Bone marrow (tissue), 2 donors: ENCODE measurements around the gene LDLRAP1.

ENCODE experiments used
- DNase-seq, 2 donors: peaks; one replicate each; lab custom pipeline; 2025; lab: John Stamatoyannopoulos, UW

LDLRAP1 gene

DNA sequence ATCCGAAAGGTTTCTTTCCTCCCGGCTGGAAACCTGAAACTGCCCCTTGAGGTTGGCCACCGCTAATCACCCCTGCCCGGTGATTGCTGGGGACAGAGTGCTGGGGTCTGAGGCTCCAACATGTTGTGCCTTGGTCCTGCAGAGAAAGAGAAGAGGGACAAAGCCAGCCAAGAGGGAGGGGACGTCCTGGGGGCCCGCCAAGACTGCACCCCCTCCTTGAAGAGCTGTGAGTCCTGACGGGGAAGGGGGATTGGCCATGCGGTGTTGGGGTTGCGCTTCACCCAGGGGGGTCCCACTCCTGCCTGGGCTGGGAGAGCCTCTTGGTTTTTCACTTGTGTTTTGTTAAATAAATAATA lies 19.5 kb downstream of the LDLRAP1 start:
- no peak for DNase-seq

DNA sequence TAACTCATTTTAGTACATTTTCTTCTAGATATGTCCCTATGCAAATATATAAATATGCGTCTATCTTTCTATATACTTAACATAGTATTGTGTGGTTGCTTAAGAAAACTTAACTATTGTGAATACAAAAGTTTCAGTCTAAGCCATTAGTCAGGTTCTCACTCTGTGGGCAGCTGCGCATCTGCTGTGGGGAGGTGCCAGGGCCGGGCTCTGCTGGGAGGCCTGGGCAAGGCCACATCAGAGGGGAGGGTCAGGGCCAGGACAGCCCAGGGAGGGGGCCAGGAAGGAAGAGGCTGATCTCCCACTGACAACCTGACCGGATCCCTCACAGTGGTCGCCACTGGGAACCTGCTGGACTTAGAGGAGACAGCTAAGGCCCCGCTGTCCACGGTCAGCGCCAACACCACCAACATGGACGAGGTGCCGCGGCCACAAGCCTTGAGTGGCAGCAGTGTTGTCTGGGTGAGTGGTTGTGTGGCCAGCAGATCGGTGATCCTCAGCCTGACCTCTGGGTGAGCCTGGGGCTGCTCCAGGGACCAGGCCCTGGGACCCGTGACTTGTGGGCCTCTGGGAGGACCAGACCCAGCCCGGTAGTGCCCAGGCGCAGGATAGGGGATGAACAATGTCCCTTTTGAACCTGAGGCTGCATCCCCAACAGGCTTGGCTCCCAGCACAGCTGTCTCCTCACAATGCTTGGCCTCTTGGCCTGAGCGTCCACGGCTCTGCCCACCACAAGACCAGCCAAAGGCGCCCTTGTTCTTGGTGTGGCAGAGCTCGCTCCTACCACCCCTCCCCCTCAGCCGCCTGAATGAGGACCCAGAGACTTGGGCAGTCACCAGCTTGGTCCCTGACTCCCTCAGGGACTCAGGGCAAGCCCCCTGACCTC lies 20.2 kb downstream of the LDLRAP1 start:
- DNase-seq: no peak

DNA sequence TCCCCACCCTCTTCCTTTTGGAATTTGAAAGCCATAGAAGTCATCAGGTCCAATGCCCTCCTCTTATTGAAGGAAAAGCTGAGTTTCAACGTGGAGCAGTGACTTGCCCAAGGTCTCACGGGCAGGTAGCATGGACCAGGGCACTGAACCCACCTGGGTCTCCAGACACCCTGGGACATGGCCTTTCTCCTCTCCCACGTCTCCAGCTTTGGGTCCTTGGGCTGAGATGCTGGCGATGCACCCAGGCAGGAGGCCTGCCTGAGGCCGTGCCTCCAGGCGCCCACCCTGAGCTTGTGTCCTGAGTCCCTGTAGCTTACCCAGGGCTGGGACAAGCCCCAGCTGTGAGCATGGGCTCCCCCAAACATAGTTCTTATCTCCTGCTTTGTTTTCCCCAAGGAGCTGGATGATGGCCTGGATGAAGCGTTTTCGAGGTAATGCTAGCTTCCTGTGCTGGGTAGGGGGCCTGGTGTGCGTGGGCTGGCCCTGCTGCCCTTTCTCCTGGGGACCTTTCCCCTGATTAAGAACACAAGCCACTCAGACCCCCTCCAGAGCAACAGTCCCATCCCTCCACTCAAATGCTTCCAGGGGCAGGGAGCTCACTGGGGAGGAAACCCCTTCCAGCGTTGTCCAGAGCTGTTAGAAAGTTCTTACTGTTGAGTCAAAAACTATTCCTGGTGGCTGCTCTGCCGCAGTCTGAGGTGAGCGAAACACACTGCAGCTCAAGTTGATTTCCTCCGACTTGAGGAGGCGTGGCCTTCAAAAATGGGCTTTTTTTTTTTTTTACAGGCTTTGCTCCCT lies 21.6 kb downstream of the LDLRAP1 start:
- no peak for DNase-seq

DNA sequence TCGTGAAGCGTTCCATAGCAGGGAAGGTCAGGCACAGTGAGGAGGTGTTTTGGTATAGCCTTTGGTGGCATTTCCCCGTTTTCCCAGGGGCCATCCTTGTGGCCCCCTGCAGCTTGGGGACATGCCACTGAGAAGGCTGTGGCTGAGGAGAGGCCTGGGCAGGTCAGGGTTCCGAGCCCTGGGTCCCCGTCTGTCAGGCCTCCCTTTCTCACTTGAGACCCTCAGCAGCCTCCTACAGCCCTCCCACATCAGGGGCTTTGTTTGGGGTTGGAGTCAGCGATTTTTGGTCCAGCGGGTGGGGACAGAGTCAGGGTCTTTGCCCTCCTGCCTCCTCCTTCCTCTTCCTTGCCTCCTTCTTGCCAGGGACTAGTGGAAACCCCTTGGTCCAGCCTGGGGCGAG lies 22.2 kb downstream of the LDLRAP1 start:
- DNase-seq: no peak

DNA sequence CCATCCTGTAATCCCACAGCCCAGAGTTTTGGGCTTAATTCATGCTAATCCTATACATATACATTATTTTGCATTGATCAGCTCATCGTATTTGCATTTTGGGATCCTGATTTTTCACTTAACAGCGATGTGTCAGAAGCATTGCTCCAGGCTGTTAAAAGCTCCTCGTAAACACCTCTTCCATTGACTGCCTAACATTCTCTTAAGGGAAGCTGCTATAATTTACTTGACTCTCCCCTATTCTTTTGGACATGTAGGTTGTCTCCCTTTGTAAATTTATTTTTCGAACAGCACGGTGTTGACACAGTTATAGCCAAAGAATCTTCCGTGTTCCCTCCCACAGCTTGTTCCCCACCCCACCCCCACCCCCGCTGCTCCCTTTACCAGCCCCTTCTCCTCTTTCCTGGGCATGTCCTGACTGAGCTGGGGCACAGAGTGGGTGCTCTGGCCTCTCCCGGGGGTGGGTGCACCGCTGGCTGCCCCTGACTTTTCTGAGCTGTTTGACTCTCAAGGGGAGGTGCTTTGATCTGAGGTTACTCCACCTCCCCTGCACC lies 22.8 kb downstream of the LDLRAP1 start:
- no peak for DNase-seq

DNA sequence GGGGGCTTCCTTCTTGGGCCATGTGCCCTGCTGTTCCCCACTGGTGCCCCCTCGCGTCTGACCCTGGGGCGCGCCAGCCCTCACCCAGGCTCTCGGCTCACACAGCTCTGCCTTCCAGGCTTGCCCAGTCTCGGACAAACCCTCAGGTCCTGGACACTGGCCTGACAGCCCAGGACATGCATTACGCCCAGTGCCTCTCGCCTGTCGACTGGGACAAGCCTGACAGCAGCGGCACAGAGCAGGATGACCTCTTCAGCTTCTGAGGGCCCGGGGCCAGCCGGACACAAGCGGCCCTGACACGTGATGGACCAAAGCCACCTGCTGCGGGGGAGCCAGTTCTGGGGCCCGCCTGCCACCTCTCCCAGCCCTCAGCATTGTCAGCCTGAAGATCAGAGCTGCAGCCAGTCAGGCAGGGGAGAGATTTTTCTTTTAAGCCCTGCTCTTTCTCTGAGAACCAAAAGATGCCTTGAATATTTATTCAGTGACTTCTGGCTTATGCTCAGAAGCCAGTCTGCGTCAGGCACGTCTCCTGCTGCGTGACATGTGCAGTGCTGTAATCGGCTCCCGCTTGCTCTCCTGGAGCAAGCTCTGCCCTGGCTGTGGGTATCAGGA lies 23.4 kb downstream of the LDLRAP1 start:
- DNase-seq: no peak

DNA sequence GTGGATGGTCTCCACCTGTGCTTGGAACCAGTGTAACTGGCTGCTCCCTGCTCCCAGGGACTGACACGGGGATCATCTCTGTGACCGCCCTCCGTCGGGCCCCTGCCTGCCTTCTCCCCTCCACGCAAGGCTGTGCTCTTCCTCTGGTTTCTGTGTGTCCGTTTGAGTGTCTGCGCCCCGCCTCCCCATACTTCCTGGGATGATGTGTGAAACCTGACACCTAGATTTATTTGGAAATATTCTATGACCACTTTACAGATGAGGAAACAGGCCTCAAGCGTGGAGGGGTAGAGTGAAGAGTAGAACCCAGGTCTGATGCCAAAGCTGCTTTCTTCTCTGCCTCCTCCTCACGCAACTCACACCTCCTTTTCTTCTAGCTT lies 24.3 kb downstream of the LDLRAP1 start:
- no peak for DNase-seq

DNA sequence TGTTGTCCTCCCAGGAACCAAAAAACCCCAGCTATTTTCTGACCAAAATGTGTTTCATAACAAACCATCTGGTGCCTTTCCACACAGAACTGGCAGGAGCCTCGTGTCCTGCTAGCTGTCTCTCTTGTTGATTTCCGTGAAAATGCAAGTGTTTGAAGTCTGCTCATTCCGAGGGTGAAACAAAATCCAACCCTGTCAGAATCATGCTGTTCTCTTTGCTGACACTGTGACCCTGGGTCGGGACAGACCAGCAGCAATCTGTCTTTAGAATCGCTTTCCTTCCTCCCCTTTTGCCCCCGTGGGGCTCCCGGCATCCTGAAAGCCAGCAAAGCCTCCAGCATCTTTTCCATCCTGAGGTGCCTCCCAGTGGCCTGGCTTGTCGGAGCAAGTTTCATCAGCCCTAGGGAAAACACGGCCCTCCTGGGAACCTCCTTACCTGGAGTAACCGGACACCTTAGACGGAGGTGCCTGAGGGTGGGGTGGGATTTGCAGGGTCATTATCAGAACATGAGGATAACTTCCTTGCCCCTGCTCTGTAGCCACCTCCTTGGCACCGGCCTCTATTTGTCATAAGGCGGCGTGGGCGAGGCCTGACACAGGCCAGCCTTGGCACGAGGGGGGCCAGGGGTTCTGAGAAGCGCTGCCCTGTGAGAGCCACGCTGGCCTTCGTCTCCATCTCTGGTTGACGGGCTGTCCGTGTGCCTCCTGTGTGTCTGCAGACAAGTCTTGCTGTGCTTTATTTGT lies 24.9 kb downstream of the LDLRAP1 start:
- no peak for DNase-seq

DNA sequence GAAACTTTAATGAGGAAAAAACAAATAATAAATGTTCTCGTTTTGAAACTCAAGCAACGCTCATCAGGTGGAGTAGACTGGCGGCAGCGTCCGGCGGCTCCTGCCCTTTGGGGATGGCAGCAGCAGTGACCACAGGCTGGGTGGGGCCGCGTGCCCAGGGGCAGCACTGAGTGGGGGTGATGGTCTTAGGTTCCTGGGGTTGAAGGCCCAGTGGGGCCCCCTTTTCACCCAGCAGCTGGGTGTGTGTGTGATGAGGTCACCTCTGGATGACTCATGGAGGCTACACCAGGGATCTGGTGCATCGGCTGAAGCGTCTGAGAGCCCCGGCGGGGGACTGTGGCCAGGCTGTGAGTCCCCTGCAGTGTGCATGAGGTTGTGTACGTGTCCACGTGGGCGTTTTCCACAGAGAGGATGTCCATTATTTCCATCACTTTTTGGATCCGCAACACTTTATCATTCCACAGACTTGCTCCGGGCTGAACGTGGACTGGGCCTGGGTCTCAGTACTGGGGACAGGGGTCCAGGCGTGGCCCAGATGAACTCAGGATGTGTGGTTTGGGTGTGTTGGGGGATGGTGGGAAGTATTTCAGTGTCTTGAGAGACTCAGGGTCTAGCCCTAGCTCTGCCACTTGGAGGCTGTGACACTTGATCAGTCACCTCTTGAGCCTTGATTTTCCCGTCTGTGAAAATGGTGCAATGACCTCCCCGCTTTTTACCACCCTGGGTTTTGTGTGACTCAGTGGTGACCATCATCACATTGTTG lies 25.6 kb downstream of the LDLRAP1 start:
- no peak for DNase-seq

DNA sequence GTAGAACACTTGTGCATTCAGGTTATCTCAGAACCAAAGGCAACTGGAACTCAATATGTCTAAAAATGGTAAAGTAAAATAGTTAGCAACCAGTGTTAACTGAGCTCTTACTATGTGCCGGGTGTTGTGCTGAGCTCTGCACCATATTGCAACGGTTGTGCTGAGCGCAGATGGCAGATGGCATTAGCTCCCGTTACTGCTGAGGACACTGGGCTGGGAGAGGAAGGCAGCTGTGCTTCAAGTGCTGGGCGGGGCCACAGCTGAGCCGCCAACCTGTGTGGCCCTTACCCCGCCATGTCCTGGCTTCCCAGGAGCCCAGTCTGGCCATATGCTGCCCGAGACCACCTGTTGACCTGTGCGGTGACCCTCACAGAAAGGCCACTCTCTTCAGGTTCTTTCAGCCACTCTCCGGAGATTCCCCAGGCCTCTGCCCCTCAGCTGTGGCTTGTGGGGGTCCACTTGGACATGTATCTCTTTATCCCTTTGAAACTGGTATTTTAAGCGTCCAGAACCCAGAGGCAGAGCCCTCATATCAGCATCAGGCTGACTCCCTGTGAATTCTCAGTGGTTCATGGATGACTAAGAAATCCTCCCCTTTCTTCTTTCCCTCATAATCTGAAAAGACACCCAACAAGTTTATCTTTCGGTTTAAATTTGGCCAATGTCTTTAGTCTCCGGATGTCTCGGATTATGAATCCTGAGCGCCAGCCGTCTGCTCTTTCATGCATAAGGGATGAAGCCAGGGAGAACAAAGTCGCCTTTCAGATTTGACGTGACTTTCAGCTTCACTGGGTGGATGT lies 26.4 kb downstream of the LDLRAP1 start:
- DNase-seq: no peak

DNA sequence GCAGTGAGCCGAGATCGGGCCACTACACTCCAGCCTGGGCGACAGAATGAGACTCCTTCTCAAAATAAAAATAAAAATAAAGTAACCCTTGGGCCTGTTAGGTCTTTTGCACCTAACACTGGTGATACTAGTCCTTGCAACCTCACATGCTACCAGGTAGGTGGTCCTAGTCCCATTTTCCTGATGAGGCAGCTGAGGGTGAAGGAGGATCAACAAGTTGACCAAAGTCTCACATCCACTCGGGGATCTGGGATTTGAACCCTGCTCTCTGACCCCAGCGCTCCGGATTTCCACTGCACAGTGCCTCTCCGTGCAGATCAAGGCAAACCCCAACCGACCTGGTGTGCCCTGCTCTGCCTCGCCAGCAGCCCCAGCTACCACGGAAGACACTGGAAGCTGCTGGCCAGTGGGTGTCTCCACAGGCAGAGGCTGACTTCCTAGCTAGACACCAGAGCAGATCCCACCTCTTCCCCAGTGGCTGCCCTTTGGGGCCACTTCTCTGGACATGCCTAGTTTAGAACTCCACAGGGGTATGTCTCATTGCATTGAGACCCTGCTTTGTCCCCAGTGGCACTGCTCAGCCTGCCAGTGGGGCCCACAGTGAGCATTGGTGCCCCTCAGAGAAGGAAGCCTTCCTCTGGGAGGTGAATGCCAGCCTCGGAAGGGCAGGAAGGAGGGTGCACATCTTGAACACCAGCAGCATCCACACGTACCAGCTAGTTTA lies 27.6 kb downstream of the LDLRAP1 start:
- DNase-seq: no peak

DNA sequence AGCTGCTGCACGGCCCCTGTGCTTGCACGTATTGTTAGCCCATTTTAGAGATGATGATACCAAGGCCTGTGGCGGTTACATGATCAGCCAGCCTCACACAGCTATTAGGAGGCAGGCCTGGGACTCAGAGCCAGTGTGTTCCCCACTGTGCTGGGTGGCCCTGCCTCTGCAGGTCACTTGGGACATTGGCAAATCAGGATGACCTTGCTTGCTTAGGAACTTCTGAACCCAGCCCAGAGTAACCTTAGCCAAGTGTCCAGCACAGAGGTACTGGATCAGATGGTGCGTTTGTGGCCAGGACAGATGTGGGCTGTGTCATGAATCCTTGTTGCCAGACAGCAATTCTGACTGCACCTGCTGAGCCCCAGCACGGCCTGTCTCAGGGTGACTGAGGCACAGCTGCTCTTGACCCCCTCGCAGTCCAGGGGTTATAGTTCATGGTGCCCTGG lies 28.1 kb downstream of the LDLRAP1 start:
- DNase-seq: no peak

DNA sequence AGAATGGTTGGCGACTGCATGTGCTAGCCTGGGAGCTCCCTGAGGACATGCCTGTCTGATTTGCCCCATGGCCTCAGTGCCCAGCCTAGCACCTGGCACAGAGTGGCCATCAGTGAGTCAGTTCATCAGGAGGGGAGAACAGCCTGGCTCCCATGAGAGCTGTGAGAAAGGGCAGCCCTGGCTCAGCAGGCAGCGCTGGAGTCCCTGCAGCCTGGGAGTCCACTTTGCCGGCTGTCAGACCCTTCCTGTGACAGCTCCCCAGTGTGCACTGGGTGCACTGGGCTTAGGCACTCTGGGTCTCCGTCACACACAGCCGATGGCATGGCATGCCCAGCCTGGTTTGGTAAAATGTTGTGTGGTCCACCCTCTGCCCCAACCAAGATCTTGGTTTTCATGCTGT lies 28.7 kb downstream of the LDLRAP1 start:
- no peak for DNase-seq

DNA sequence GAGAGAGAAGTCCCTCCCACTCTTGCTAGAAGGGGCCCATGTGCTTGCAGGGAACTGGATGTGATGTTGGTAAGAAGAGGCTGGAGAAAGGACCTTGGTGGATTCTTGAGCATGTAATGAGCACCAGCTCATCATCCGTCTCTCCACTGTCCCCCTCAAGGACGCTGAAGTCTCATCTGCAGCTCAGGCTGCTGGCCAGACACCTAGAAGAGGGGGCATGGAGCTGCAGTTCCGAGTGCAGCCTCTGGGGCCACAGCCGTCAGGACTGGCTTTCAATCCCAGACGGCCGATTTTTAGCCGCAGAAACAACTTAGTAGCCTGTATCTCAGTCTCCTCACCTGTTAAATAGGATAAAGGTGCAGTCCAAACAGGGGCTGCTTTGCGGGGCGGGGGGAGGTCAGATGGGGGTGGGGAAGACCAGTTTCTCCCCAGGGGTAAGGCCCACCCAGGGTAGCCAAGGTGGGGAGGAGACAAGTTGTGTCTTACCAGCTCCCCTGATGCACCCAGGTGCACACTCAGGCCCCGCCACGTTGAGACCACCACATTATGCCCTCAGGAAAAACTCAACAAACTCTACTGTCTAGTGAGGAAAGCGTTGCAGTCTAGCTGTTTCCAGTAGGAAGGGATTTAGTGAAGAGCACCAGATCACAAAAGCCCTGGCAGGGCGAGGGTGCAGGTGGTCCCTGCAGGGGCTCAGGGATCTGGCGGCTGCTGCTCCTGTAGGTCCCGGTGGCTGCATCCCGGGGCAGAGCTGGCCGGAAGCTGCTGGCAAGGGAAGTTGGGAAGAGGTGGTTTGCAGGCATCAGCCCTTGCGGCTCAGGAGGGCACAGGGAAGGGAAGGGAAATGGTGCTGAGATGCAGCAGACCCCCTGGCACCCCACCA lies 29.5 kb downstream of the LDLRAP1 start:
- DNase-seq: no peak

DNA sequence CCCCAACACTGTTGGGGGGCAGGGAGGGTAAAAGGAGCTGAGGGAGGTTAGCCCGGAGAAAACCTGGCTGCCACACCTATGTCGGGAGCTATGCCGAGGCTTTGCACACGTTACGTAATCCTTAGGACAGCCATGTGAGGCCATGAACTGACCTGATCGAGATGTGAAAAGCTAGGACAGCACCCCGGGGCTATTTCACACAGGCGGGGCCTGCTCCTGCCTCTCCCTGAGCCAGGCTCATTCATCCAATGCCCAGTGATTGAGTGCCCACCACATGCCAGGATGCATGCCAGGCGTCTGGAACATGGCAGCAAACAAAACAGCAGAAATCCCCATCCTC lies 30.2 kb downstream of the LDLRAP1 start:
- no peak for DNase-seq

DNA sequence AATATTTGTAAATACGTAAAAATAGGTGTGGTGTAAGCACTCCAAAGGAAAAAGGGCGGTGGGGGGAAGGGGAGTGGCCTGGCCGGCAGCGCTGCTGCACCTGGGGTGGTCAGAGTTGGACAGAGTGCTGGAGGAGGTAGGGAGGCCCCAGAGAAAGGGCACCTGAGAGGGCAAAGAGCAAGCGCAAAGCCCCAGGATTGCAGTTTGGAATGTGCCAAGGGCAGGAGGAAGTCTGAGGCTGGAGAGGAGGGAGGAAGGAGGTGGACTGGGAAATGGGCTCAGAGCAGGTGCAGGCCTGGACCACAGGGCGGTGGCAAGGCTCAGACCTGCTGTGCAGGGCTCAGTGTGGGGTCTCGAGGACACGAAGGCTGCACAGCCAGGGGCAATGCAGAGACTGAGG lies 30.6 kb downstream of the LDLRAP1 start:
- DNase-seq: no peak

DNA sequence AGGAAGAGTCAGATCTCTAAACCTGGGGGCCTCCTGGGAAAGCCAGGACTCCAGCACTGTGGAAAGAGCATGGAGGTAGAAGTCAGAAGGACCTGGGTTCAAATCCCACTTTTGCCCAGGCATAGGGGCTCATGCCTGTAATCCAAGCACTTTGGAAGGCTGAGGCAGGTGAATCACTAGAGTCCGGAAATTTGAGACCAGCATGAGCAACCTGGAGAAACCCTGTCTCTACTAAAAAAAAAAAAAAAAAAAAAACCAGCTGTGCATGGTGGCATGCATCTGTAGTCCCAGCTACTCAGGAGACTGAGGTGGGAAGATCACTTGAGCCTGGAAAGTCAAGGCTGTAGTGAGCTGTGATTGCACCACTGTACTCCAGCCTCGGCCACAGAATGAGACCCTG lies 31.8 kb downstream of the LDLRAP1 start:
- DNase-seq: no peak

DNA sequence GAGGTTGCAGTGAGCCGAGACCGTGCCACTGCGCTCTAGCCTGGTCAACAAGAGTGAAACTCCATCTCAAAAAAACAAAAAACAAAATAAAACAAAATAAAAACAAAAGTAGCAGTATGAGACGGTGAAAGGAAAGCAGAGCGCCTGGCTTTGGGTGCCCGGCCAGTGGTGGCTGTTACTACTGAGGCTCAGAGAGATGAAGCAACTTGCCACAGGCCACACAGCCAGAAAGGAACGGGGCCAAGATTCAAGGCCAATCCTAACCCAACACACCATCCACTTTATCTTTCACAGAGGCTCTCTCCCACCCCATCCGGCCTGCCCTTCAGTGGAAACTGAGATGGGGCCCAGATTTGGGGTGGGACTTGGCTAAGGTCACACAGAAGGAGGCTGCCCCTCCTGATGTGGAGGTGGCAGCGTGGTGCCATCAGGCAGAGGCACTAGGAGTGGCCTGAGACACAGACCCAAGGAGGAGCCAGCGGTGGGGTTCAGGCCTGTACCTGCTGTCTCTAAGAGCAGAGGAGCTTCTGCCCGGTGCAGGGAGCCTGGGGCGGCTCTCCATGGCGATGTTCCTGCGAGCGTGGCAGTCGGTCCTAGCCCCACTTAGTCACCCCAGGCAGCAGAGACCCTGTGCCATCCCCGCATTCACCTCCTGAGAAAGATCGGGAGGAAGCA lies 33.2 kb downstream of the LDLRAP1 start:
- DNase-seq: no peak
